Measurements from ENCODE around the gene ALDH16A1.

GRCh38 chr19:49514151-49514550, 61.1 kb downstream of the ALDH16A1 start:
- no peak for TF ChIP-seq CTCF (IDR thresholded peaks at IDR 0.05)
- no peak for TF ChIP-seq POLR2A (IDR thresholded peaks at IDR 0.05)

Data from heart left ventricle (tissue), 13 donors.